K562 (cell line): ENCODE data around the gene EDARADD. TPM values are rescaled to one million over a fixed set of nuclear protein-coding genes. Genes with fewer than 3 reads are reported as not detected.
A peak's percentile ranks its signal among the peaks of the same experiment; 100 is the strongest.

Experiments used
- ZBTB40 ChIP-seq, 2 experiments: fragments of 450-650 bp in 1 of 2; sonication (generic) in 1 of 2; formaldehyde crosslinking in 1 of 2; IDR thresholded peaks; 2 replicates each; pipeline versions ENCODE4 v1.7.1 to v1.9.0; 2016 to 2022; ENCODE audit warnings: inconsistent platforms in 1 of 2, mild to moderate bottlenecking in 1 of 2, missing genetic modification reagents in 1 of 2
- ZNF184 ChIP-seq: sonication (generic); formaldehyde crosslinking; IDR thresholded peaks from 2 replicates; pipeline ENCODE4 v1.5.0; 2020; ENCODE audit warnings: missing genetic modification reagents
- ZNF445 ChIP-seq: fragments of 250-450 bp; sonication (Bioruptor Pico); IDR thresholded peaks from 2 replicates; pipeline ENCODE4 v1.4.0; 2020; ENCODE audit warnings: low read depth, mild to moderate bottlenecking, moderate library complexity
- polyA plus RNA-seq, 8 experiments: library from polyadenylated mRNA; depleted of rRNA in 4 of 8; stranded (reverse) in 5 of 8; unstranded in 3 of 8; fragments of >200 nt; fragmentation: Nextera tagmentation in 2 of 8; fragmentation: Illumina TruSeq in 1 of 8; extraction: Ambion mirVana in 2 of 8; extraction: Trizol in 1 of 8; gene quantifications; 2 replicates each; pipeline versions ENCODE4 v1.2.1 to v1.2.3, GENCODE V29; 2011 to 2014; ENCODE audit warnings: inconsistent platforms in 1 of 8, missing spikeins in 1 of 8
- total RNA-seq, 7 experiments: library from RNA; depleted of rRNA in 6 of 7; stranded (reverse); fragments of >200 nt in 6 of 7; fragmentation: Illumina TruSeq in 2 of 7; extraction: Trizol in 2 of 7; gene quantifications; 2 replicates each; pipeline versions ENCODE4 v1.2.1 to v1.2.3, GENCODE V29; 2011 to 2021; ENCODE audit warnings: low replicate concordance in 1 of 7

The EDARADD gene
- total and polyA plus RNA-seq, 9 of the 15 experiments (the other 6 are each of a cell fraction or from before 2014, with no cell fraction given): 0.46 to 32.4 (median 20.6) TPM

GRCh38 chr1:236522937-236523703, 129.0 kb downstream of the EDARADD start (continued):
- TF ChIP-seq ZBTB40 (IDR thresholded peaks at IDR 0.05) (peak; percentile 76), ZBTB40 (CRISPR knock-in tag; IDR thresholded peaks at IDR 0.05) (no peak), ZNF184 (CRISPR knock-in tag) (no peak), ZNF445 (CRISPR knock-in tag) (no peak)
- TF ChIP-seq, all 486 proteins: peak for 8
